ENCODE measurements around the gene TIMP2.
"Not testable (repeated sequence)": the region's sequence is repeated elsewhere in the genome, so short reads cannot be mapped to it uniquely, and the experiment has no call there.

The TIMP2 gene

DNA sequence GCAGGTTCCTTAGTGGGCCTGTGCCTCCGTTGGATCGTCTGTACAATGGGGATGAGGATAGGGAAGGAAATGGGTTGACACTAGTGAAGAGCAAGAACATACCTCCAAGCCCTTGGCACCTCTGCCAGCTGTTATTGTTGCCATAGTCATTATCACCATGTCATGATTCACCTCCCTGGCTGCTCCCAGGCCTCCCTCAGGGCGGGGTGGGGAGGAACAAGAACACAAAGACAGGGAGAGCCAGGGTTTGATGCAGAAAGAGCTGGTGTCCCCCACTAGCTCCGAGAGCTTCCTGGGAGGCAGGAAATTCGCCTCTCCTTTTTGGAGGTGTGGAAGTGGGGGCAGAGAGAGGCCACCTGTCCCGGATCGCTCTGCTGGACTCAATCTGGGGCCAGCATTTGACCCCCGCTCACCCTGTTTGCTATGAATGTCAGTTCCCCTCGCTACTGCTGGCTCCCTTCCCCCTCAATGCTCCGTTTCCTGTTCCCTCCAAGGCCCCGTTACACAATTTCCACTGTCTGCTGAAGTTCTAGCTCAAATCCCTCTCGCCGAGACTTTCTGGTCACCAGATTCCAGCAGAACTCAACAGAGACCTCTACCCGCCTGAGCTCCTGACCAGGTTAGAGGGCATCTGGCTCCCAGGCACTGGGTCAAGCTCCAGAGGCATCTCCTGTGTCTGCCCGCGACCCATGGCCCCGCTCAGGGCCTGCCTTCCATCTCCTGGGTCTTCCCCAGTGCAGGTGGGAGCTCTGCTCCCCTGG lies 9.1 kb downstream of the TIMP2 start:
- H3K4me3 ChIP-seq (ENCODE audit: low read depth, low read length): peak overlapping the region; percentile 55
- DNase-seq (ENCODE audit: low read depth): peak; percentile 89
- TF ChIP-seq POLR2A (IDR thresholded peaks at IDR 0.05; ENCODE audit: extremely low read depth, insufficient read length) (peak; percentile 30), MYC (IDR thresholded peaks at IDR 0.05; ENCODE audit: low read depth, low read length) (peak; percentile 58; the same call in 1 of the 2 replicates)
- TF ChIP-seq, protein P1, sequence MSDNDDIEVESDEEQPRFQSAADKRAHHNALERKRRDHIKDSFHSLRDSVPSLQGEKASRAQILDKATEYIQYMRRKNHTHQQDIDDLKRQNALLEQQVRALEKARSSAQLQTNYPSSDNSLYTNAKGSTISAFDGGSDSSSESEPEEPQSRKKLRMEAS (IDR thresholded peaks at IDR 0.05; ENCODE audit: low read depth, low read length): peak; percentile 50
- TF ChIP-seq, protein P2, sequence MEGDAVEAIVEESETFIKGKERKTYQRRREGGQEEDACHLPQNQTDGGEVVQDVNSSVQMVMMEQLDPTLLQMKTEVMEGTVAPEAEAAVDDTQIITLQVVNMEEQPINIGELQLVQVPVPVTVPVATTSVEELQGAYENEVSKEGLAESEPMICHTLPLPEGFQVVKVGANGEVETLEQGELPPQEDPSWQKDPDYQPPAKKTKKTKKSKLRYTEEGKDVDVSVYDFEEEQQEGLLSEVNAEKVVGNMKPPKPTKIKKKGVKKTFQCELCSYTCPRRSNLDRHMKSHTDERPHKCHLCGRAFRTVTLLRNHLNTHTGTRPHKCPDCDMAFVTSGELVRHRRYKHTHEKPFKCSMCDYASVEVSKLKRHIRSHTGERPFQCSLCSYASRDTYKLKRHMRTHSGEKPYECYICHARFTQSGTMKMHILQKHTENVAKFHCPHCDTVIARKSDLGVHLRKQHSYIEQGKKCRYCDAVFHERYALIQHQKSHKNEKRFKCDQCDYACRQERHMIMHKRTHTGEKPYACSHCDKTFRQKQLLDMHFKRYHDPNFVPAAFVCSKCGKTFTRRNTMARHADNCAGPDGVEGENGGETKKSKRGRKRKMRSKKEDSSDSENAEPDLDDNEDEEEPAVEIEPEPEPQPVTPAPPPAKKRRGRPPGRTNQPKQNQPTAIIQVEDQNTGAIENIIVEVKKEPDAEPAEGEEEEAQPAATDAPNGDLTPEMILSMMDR (IDR thresholded peaks at IDR 0.05; ENCODE audit: low read depth, low read length): no peak

DNA sequence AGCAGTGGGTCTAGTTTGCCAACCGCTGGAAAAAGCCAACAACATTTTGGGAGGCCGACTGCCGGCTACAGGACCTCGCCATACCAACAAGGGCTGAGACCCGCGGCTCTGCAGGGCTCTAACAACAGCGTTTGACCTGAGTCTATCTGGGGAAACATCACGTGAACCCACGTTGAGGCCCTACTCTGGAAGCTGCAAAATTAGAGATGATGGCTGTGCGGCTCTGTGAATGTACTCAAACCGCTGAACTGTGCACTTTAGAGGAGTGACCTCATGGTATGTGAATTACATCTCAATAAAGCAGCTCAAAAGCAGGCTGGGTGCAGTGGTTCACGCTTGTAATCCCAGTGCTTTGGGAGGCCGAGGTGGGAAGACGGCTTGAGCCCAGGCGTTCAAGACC lies 12.1 kb downstream of the TIMP2 start:
- no peak for DNase-seq (ENCODE audit: low read depth)
- no peak overlapping the region for H3K4me3 ChIP-seq (ENCODE audit: low read depth, low read length)
- TF ChIP-seq MYC (IDR thresholded peaks at IDR 0.05; ENCODE audit: low read depth, low read length) (no peak), POLR2A (IDR thresholded peaks at IDR 0.05; ENCODE audit: extremely low read depth, insufficient read length) (no peak)
- TF ChIP-seq, protein P1 (IDR thresholded peaks at IDR 0.05; ENCODE audit: low read depth, low read length): no peak
- TF ChIP-seq, protein P2 (IDR thresholded peaks at IDR 0.05; ENCODE audit: low read depth, low read length): no peak

DNA sequence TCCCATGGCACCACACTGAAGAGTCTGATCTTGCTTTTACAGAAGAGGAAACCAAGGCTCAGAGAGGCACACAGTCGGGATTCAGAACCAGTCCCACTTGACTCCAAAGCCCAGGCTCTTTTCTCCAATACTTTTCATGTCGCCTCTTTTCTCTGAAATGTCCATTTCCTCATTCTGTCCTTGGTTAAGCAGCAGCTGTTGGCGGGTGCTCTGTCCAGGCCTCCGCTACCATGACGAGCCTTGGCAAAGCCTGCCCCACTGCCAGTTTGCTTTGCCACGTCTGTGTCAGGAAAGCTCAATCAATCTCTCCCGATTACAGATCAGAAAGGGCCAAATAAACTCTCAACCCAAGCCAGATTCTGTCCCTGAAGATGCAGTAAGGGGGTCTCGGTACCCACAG lies 13.1 kb downstream of the TIMP2 start:
- H3K4me3 ChIP-seq (ENCODE audit: low read depth, low read length): no peak overlapping the region
- no peak for DNase-seq (ENCODE audit: low read depth)
- TF ChIP-seq, protein P1 (IDR thresholded peaks at IDR 0.05; ENCODE audit: low read depth, low read length): no peak
- TF ChIP-seq, protein P2 (IDR thresholded peaks at IDR 0.05; ENCODE audit: low read depth, low read length): no peak
- TF ChIP-seq MYC (IDR thresholded peaks at IDR 0.05; ENCODE audit: low read depth, low read length) (no peak), POLR2A (IDR thresholded peaks at IDR 0.05; ENCODE audit: extremely low read depth, insufficient read length) (no peak)

DNA sequence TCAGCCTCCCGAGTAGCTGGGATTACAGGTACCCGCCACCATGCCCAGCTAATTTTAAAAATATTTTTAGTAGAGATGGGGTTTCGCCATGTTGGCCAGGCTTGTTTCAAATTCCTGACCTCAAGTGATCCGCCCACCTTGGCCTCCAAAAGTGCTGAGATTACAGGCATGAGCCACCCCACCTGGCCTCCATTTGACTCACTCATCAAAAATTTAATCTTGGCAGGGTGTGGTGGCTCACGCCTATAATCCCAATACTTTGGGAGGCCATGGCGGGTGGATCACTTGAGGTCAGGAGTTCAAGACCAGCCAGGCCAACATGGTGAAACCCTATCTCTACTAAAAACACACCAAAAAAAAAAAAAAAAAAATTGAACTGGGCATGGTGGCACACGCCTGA lies 13.6 kb downstream of the TIMP2 start:
- not testable (repeated sequence) for H3K4me3 ChIP-seq (ENCODE audit: low read depth, low read length); DNase-seq (ENCODE audit: low read depth)

DNA sequence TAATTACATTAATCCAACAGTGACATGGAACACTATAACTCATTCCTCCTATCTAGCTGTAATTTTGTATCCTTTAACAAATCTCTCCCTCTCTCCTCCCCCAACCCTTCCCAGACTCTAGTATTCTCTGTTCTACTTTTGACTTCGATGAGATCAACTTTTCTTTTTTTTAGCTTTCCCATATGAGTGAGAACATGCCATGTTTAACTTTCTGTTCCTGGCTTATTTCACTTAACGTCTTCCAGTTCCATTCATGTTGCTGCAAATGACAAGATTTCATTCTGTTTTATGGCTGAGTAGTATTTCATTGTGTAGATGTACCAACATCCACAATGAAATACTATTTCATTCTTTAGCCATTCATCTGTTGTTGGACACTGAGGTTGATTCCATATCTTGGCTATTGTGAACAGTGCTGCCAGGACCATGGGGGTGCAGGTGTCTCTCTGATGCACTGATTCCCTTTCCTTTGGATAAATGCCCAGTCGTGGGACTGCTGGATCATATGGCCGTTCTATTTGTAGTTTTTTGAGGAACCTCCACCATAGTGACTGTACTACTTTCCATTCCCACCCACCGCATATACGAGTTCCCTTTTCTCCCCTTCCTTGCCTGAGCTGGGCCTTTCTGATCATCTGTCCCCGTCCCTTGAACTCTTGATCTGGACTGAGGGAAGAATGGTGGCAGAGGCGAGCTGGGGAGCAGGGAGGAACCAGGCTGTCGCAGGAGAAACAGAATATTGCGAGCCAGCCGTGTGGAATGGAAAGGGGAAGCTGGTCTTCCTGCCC lies 14.5 kb downstream of the TIMP2 start:
- DNase-seq (ENCODE audit: low read depth): peak; percentile 55
- no peak overlapping the region for H3K4me3 ChIP-seq (ENCODE audit: low read depth, low read length)
- TF ChIP-seq, protein P1 (IDR thresholded peaks at IDR 0.05; ENCODE audit: low read depth, low read length): no peak
- TF ChIP-seq, protein P2 (IDR thresholded peaks at IDR 0.05; ENCODE audit: low read depth, low read length): no peak
- TF ChIP-seq POLR2A (IDR thresholded peaks at IDR 0.05; ENCODE audit: extremely low read depth, insufficient read length): no peak
- TF ChIP-seq MYC (IDR thresholded peaks at IDR 0.05; ENCODE audit: low read depth, low read length): no peak

DNA sequence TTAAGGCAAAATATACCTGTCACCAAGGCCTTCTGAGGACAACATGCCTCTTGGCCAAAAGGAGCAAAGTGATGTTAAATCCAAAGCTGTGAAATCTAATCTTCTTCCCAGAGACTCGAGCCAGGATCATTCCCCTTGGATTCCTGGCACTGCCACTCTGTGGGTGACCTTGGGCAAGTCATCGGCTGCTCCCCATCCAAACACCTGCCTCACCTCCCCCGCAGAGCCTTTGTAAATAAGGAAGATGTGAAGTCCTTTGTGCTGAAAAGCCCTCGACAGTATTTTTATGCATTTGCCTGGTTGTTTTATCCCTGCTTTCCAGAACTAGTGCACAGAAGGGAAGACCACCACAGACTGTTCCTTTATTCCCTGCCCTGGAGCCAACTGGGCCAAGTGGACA lies 16.8 kb downstream of the TIMP2 start:
- no peak overlapping the region for H3K4me3 ChIP-seq (ENCODE audit: low read depth, low read length)
- TF ChIP-seq, protein P2 (IDR thresholded peaks at IDR 0.05; ENCODE audit: low read depth, low read length): no peak
- TF ChIP-seq, protein P1 (IDR thresholded peaks at IDR 0.05; ENCODE audit: low read depth, low read length): no peak
- no peak for TF ChIP-seq MYC (IDR thresholded peaks at IDR 0.05; ENCODE audit: low read depth, low read length)
- TF ChIP-seq POLR2A (IDR thresholded peaks at IDR 0.05; ENCODE audit: extremely low read depth, insufficient read length): no peak
- no peak for DNase-seq (ENCODE audit: low read depth)
